GM18861 (cell line): ENCODE measurements around the gene STAT6.

ENCODE experiments used
- ATAC-seq: cut with Tn5 transposase; IDR thresholded peaks from one replicate; pipeline ENCODE4 v1.9.1; 2021; ENCODE audit not compliant: unreplicated experiment

STAT6 gene

GRCh38 chr12:57105011-57105753, 6.0 kb downstream of the STAT6 start:
- no peak for ATAC-seq

GRCh38 chr12:57104292-57104910, 6.8 kb downstream of the STAT6 start:
- ATAC-seq, result no peak

- no peak for ATAC-seq
These were observed 7.3 kb downstream of the STAT6 start for GRCh38 chr12:57103856-57104255.

- no peak for ATAC-seq
These were observed 9.1 kb downstream of the STAT6 start for GRCh38 chr12:57101892-57102695.

- no peak for ATAC-seq
These were observed 11.4 kb downstream of the STAT6 start for GRCh38 chr12:57099766-57100165.

- ATAC-seq, result no peak
These were observed 12.0 kb downstream of the STAT6 start for GRCh38 chr12:57099047-57099714.

- ATAC-seq, result no peak
These were observed 12.6 kb downstream of the STAT6 start for GRCh38 chr12:57098546-57098945.

GRCh38 chr12:57097554-57097835, 13.7 kb downstream of the STAT6 start:
- ATAC-seq, result no peak

- no peak for ATAC-seq
These were observed 14.2 kb downstream of the STAT6 start for GRCh38 chr12:57096748-57097553.

GRCh38 chr12:57096099-57096572, 15.0 kb downstream of the STAT6 start:
- ATAC-seq, result no peak

GRCh38 chr12:57095440-57095839, 15.7 kb downstream of the STAT6 start:
- no peak for ATAC-seq

GRCh38 chr12:57094208-57095160, 16.7 kb downstream of the STAT6 start:
- no peak for ATAC-seq

- no peak for ATAC-seq
These were observed 17.6 kb downstream of the STAT6 start for GRCh38 chr12:57093415-57094207.

- no peak for ATAC-seq
These were observed 18.2 kb downstream of the STAT6 start for GRCh38 chr12:57092876-57093414.

- no peak for ATAC-seq
These were observed 18.7 kb downstream of the STAT6 start for GRCh38 chr12:57092529-57092862.

- no peak for ATAC-seq
These were observed 19.3 kb downstream of the STAT6 start for GRCh38 chr12:57091638-57092528.

GRCh38 chr12:57090924-57091637, 20.1 kb downstream of the STAT6 start:
- no peak for ATAC-seq
